Subcutaneous abdominal adipose tissue (tissue), 5 donors: ENCODE results near the gene ZFAND3.

Experiments
- H3K27ac ChIP-seq: one replicate; pipeline ENCODE4 v1.7.0; 2013; ENCODE audit warnings: low read depth, mild to moderate bottlenecking, inconsistent platforms, low read length, moderate library complexity
- H3K27me3 ChIP-seq, 5 donors: one replicate each; pipeline ENCODE4 v1.7.0; 2013; ENCODE audit warnings: low read length in 5 of 5, inconsistent platforms in 1 of 5; ENCODE audit not compliant: control insufficient read depth in 5 of 5, insufficient read depth in 4 of 5
- H3K36me3 ChIP-seq, 5 donors: one replicate each; pipeline ENCODE4 v1.7.0; 2013; ENCODE audit warnings: low read length in 5 of 5; ENCODE audit not compliant: control insufficient read depth in 5 of 5, insufficient read depth in 5 of 5
- H3K4me1 ChIP-seq, 5 donors: one replicate each; pipeline ENCODE4 v1.7.0; 2013; ENCODE audit warnings: low read length in 5 of 5, mild to moderate bottlenecking in 3 of 5, moderate library complexity in 1 of 5; ENCODE audit not compliant: control insufficient read depth in 5 of 5, insufficient read depth in 5 of 5
- H3K4me3 ChIP-seq, 5 donors: one replicate each; pipeline ENCODE4 v1.7.0; 2013; ENCODE audit warnings: low read length in 5 of 5, low read depth in 1 of 5
- H3K9ac ChIP-seq, 5 donors: one replicate each; pipeline ENCODE4 v1.7.0; 2013; ENCODE audit warnings: low read length in 5 of 5, mild to moderate bottlenecking in 4 of 5, moderate library complexity in 3 of 5
- H3K9me3 ChIP-seq, 5 donors: one replicate each; pipeline ENCODE4 v1.7.0; 2013; ENCODE audit warnings: low read length in 5 of 5; ENCODE audit not compliant: control insufficient read depth in 5 of 5
- donor health status: healthy.
- donor health status: healthy.
- donor health status: healthy.
- donor health status: healthy.
- donor health status: healthy.

Gene ZFAND3

DNA sequence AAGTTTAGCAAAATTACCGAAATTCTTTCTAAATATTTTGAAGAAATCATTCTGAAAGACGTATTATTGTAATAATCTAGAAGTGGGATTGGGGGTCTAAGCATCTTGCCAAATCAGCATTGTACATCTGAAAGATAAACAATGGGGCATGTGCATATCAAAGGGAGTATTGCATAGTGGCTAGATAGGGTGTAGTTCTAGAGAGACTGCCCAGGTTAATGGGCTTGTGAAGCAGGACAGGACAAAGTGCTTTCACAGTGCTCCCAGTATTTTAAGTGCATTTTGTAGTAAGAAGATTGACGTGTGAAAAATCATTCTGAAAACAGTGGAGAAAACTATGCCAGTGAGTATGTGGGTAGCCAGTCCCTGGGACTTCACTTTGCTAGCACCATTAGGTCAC is 236.8 kb downstream of the ZFAND3 start:
- Histone ChIP-seq H3K27me3 (no peaks in the 10 kb centered on the region), H3K4me3 (no peak overlapping the region), H3K9me3 (no peaks in the 10 kb centered on the region), H3K9ac (no peak overlapping the region), H3K36me3 (no peaks in the 10 kb centered on the region), H3K4me1 (no peaks in the 10 kb centered on the region), H3K27ac (no peak overlapping the region)

- Histone ChIP-seq H3K36me3 (peaks cover 8 to 16% (median 14%) of the 10 kb centered on the region in 5 donors), H3K4me1 (no peaks in the 10 kb centered on the region), H3K27me3 (no peaks in the 10 kb centered on the region), H3K4me3 (no peak overlapping the region), H3K9ac (no peak overlapping the region), H3K9me3 (no peaks in the 10 kb centered on the region), H3K27ac (no peak overlapping the region)
These were observed 238.5 kb downstream of the ZFAND3 start for GRCh38 chr6:38057994-38058393.

DNA sequence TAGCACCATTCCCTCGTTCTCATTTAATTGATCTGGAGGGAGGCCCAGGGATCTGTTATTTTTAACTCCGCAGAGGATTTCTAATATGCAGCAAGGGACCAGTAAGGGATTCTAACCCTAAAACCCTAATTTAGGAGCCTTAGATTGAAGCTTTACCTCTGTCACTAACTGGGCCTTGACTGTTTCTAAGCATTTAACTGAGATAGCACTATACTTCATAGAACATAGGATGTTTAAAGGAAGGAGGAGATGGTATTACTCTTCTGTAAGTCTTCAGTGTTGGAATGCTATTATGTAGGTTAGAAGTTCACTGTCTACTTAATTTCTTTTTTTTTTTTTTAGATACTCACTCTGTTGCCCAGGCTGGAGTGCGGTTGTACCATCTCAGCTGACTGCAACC is 242.5 kb downstream of the ZFAND3 start:
- H3K36me3 ChIP-seq, result peaks cover 17 to 35% (median 23%) of the 10 kb centered on the region in 5 donors
- no peaks in the 10 kb centered on the region for H3K27me3 ChIP-seq
- no peaks in the 10 kb centered on the region for H3K9me3 ChIP-seq
- H3K4me3 ChIP-seq, result no peak overlapping the region
- H3K27ac ChIP-seq, result no peak overlapping the region
- H3K9ac ChIP-seq, result no peak overlapping the region
- H3K4me1 ChIP-seq, result no peaks in the 10 kb centered on the region

DNA sequence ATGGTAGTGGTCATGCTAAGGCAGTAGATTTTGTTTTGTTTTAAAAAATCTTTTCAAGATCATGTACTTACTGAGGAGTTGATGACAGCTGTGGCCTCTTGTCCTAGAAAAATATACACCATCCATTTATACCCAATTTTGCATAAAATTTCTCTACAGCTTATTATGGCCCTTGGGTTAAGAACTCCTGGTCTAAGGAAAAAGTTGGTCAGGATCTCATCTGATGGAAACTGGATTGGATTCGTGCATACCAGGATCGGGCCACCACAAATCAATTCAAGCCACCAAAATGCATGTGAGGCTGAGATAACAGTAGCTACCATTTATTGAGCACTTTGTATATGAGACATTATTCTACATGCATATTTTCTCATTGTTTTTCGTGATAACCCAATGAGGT is 244.4 kb downstream of the ZFAND3 start:
- Histone ChIP-seq H3K4me3 (no peak overlapping the region), H3K36me3 (peaks cover 17 to 35% (median 23%) of the 10 kb centered on the region in 5 donors), H3K9ac (no peak overlapping the region), H3K27me3 (no peaks in the 10 kb centered on the region), H3K4me1 (peaks cover 0 to 4% (median 2%) of the 10 kb centered on the region in 5 donors), H3K9me3 (no peaks in the 10 kb centered on the region), H3K27ac (no peak overlapping the region)

DNA sequence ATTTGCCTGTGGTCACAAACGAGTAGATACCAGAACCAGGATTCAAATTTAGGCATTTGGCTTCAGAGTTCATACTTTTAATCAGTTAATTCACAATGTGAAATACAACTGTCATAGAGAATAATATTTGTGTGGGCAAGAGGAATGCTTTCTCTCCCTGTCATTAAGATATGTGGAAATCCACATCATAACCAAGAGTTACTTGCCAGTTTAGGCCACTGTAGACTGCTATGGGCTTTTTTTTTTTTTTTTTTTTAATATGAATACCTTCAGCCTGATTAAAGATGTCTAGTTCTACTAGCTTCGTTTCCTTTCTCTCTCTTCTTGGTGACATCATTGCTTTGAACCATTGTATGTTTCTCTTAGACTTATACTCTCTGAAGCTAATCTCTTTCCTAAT is 244.9 kb downstream of the ZFAND3 start:
- Histone ChIP-seq H3K27ac (no peak overlapping the region), H3K4me1 (peaks cover 0 to 6% (median 2%) of the 10 kb centered on the region in 5 donors)

DNA sequence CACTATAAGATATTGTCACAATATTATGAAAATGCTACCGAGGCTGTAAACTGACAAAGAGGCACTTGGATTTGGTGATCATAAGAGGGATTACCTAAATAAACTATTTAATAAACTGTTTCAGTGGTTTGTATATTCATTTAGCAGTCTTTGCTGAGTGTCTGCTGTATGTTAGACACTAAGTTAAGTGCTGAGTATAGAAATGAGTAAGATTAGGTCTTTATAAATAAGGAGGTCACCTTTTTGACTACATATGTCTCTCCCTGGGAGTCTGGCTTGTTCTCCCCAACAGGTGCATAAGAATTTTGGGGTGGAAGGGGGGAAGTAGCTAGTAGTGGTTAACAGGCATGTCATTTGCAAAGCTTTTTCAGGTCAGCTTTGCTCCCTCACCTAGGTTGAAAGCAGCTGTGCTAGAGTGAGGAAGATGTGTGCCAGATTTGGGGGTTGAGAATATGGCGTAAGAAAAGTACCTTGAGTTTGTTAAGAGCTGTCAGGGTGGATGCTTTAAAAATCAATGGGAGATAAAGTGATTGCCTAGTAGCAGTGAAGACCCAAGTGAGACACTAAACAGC is 246.3 kb downstream of the ZFAND3 start:
- H3K4me3 ChIP-seq, result no peak overlapping the region
- H3K36me3 ChIP-seq, result peaks cover 17 to 35% (median 23%) of the 10 kb centered on the region in 5 donors
- peaks cover 0 to 6% (median 2%) of the 10 kb centered on the region in 5 donors for H3K4me1 ChIP-seq
- no peak overlapping the region for H3K9ac ChIP-seq
- H3K9me3 ChIP-seq, result no peaks in the 10 kb centered on the region
- no peaks in the 10 kb centered on the region for H3K27me3 ChIP-seq
- H3K27ac ChIP-seq, result no peak overlapping the region

More for the DNA sequence above, 244.9 kb downstream of the ZFAND3 start:
- Histone ChIP-seq H3K9ac (no peak overlapping the region), H3K9me3 (no peaks in the 10 kb centered on the region), H3K4me3 (no peak overlapping the region), H3K36me3 (peaks cover 17 to 35% (median 23%) of the 10 kb centered on the region in 5 donors), H3K27me3 (no peaks in the 10 kb centered on the region)

DNA sequence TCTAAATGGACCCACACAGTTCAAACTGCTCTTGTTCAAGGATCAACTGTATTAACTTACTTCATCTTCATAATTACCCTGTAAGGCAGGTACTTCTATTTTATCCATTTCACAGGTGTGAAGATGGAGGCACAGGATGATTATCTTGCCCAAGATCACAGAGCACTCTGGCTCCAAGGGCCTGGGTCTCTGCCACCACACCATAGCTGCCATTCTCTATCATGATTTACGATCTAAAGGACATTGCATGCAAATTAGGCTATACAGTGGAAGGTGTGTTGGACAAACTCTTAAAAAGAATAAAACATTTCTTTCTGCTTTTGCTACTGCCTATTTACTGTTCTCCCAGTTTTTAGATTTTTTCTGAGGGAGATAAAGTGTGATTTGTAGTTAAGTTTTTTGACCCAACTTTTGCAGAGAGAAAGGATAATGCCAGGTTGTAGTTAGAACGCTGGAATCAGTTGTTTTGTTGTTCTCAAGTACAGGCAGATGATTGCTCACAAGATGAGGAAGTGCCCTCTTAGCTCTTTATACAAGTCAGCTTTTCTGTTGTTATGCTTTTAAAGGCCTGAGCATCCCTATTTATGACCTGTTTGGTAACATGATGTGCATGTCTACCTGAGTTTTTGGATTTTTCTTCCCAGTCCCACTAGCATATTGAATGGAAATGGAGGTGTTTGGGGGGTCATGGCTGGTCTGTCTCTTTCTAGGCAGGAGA is 247.9 kb downstream of the ZFAND3 start:
- Histone ChIP-seq H3K4me1 (peaks cover 0 to 6% (median 2%) of the 10 kb centered on the region in 5 donors), H3K27ac (no peak overlapping the region), H3K9ac (no peak overlapping the region), H3K9me3 (no peaks in the 10 kb centered on the region), H3K36me3 (peaks cover 11 to 25% (median 13%) of the 10 kb centered on the region in 5 donors), H3K27me3 (no peaks in the 10 kb centered on the region), H3K4me3 (no peak overlapping the region)

- no peak overlapping the region for H3K9ac ChIP-seq
- H3K4me3 ChIP-seq, result no peak overlapping the region
- peaks cover 0 to 6% (median 2%) of the 10 kb centered on the region in 5 donors for H3K4me1 ChIP-seq
- peaks cover 0 to 12% (median 2%) of the 10 kb centered on the region in 5 donors for H3K36me3 ChIP-seq
- no peak overlapping the region for H3K27ac ChIP-seq
- H3K9me3 ChIP-seq, result no peaks in the 10 kb centered on the region
- H3K27me3 ChIP-seq, result no peaks in the 10 kb centered on the region
These were observed 249.5 kb downstream of the ZFAND3 start for GRCh38 chr6:38068854-38069590.

DNA sequence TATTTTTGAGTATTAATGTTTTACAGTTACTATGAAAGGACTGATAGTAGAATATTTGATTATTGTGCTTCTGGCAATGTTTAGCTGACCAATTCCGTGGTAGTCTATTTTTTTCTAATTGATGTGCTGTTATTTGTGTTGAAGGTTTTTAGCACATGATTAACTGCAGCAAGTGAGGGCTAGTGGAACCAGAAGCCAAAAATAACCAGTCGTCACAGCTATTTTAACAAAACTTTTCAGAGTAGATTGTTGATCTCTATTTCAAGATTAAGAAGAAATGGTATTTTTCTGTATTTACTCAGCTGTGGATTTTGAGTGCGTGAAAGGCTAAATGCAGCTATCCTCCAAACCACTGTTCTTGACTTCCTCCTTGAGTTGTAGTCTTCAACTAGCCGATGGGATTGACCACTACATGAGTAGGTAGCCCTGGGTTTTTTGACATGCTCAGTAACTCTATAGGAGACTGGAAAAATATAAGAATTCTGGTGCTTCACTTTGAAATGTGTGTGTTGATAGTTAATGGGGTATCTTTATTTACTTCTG is 258.0 kb downstream of the ZFAND3 start:
- peaks cover 0 to 7% (median 3%) of the 10 kb centered on the region in 5 donors for H3K36me3 ChIP-seq
- no peaks in the 10 kb centered on the region for H3K27me3 ChIP-seq
- no peak overlapping the region for H3K9ac ChIP-seq
- H3K9me3 ChIP-seq, result no peaks in the 10 kb centered on the region
- peaks cover 0 to 18% (median 9%) of the 10 kb centered on the region in 5 donors for H3K4me1 ChIP-seq
- no peak overlapping the region for H3K4me3 ChIP-seq
- H3K27ac ChIP-seq, result no peak overlapping the region

DNA sequence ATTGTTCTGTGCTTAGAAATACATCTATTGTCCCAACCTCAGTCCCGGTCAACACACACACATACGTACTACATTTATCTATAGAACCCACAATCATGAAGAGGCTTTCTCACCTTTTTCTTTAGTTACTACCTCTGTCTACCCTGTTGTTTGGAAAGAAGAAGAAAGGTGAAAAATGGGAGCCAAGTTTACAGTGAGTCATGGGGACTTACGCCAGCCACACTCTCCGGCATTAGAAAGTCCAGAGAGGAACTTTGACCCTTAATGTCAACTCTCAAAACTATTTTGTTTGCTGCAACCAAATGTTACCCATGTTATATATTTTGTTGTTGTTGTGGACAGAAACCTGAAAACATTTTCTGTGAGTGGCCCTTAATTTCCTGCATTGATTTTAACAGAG is 259.1 kb downstream of the ZFAND3 start:
- no peaks in the 10 kb centered on the region for H3K27me3 ChIP-seq
- H3K36me3 ChIP-seq, result peaks cover 0 to 11% (median 4%) of the 10 kb centered on the region in 5 donors
- no peaks in the 10 kb centered on the region for H3K9me3 ChIP-seq
- no peak overlapping the region for H3K9ac ChIP-seq
- H3K4me3 ChIP-seq, result no peak overlapping the region
- H3K4me1 ChIP-seq, result peaks cover 0 to 18% (median 9%) of the 10 kb centered on the region in 5 donors
- no peak overlapping the region for H3K27ac ChIP-seq
